Esophagus squamous epithelium (tissue), 4 donors: Measurements from ENCODE around the gene GKAP1.
"Not testable (repeated sequence)": the region's sequence is repeated elsewhere in the genome, so short reads cannot be mapped to it uniquely, and the experiment has no call there.

Experiments
- CTCF ChIP-seq, 6 experiments: fragments of 450-650 bp in 4 of 6; fragments of 200-600 bp in 2 of 6; sonication (generic) in 2 of 6; IDR thresholded peaks; one replicate each; pipeline ENCODE4 v1.5.1; 2016 to 2019; ENCODE audit warnings: antibody characterized with exemption in 6 of 6, mild to moderate bottlenecking in 4 of 6, moderate library complexity in 4 of 6
- POLR2A ChIP-seq, 4 donors: fragments of 450-650 bp; IDR thresholded peaks; one replicate each; pipeline ENCODE4 v1.6.1; 2017; ENCODE audit warnings: antibody characterized with exemption in 4 of 4, mild to moderate bottlenecking in 4 of 4, moderate library complexity in 3 of 4

- TF ChIP-seq POLR2A, CTCF (IDR thresholded peaks at IDR 0.05): not testable (repeated sequence)
These were observed 19.6 kb upstream of the GKAP1 start for GRCh38 chr9:83837070-83837643.
